Cardiac muscle cell (in vitro differentiated cells and primary cell): ENCODE results near the gene SCGB2A2. TPM values are rescaled to one million over a fixed set of nuclear protein-coding genes. Genes with fewer than 3 reads are reported as not detected.

Experiments
- DNase-seq, 2 donors: peaks; one replicate each; pipeline versions ENCODE4 v3.0.0 to v3.0.0-alpha.2; 2010 to 2017; ENCODE audit warnings: low read depth in 1 of 2, low spot score in 1 of 2
- H3K27ac ChIP-seq: fragments of 200-600 bp; sonication (generic); 2 replicates; pipeline ENCODE4 v1.5.1; 2016
- H3K27me3 ChIP-seq: fragments of 200-600 bp; sonication (generic); 2 replicates; pipeline ENCODE4 v1.6.0; 2016; ENCODE audit warnings: control low read depth
- H3K36me3 ChIP-seq: fragments of 200-600 bp; sonication (generic); 2 replicates; pipeline ENCODE4 v1.5.1; 2016; ENCODE audit warnings: control low read depth
- H3K4me1 ChIP-seq: fragments of 200-600 bp; sonication (generic); 2 replicates; pipeline ENCODE4 v1.8.1; 2017; ENCODE audit warnings: low read depth, mild to moderate bottlenecking, mixed run types
- H3K4me3 ChIP-seq: fragments of 200-600 bp; sonication (generic); 2 replicates; pipeline ENCODE4 v1.5.1; 2016; ENCODE audit warnings: mild to moderate bottlenecking
- H3K9me3 ChIP-seq: fragments of 200-600 bp; sonication (generic); 2 replicates; pipeline ENCODE4 v1.5.1; 2017; ENCODE audit warnings: low read depth, mild to moderate bottlenecking, control low read depth
- polyA plus RNA-seq: library from polyadenylated mRNA; unstranded; fragments of >200 nt; fragmentation: Nextera tagmentation; extraction: Ambion mirVana; gene quantifications from 2 replicates; pipeline ENCODE4 v1.2.1, GENCODE V29; 2016
- total RNA-seq: library from RNA; depleted of rRNA; stranded (reverse); fragments of >200 nt; gene quantifications from 2 replicates; pipeline ENCODE4 v1.2.3, GENCODE V29; 2016
- TF ChIP-seq, protein P1 (sequence below): IDR thresholded peaks from 2 replicates; pipeline ENCODE4 v1.5.1; 2012; ENCODE audit warnings: low read depth, mild to moderate bottlenecking, low read length

Gene SCGB2A2
- total and polyA plus RNA-seq, 2 experiments from 2014 or later: not detected

DNA sequence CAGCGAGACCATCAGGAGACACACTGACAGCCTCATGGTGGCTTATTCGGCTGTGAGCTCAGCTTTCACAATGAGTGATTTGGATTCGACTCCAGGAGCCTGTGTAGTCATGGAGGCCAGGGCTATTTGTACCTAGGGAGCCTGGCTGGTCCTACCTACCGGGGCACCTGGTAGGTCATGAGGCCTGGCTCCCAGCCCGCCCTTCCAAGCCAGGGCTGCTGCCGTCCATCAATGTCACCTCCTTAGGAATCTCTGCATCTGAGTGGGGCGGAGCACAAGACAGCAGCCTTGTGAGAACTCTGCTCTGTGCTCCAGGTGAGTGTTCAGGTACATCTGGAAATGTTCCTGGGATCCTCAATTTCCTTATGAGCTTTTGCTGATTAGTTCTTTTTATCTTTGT lies 29.0 kb downstream of the SCGB2A2 start, which contains the start of gene SCGB1D4:
Gene SCGB1D4, minus strand, starts transcription at position 101 of the 400 bp plus-strand sequence. Its CDS starts 65 bp downstream, at position 36.
- Histone ChIP-seq H3K9me3 (no peaks in the 10 kb centered on the region), H3K27me3 (peaks cover 5% of the 10 kb centered on the region), H3K27ac (no peak within 1 kb of the TSS), H3K4me3 (no peak within 1 kb of the TSS), H3K36me3 (no peaks in the 10 kb centered on the region), H3K4me1 (no peaks in the 10 kb centered on the region)
- TF ChIP-seq, protein P1, sequence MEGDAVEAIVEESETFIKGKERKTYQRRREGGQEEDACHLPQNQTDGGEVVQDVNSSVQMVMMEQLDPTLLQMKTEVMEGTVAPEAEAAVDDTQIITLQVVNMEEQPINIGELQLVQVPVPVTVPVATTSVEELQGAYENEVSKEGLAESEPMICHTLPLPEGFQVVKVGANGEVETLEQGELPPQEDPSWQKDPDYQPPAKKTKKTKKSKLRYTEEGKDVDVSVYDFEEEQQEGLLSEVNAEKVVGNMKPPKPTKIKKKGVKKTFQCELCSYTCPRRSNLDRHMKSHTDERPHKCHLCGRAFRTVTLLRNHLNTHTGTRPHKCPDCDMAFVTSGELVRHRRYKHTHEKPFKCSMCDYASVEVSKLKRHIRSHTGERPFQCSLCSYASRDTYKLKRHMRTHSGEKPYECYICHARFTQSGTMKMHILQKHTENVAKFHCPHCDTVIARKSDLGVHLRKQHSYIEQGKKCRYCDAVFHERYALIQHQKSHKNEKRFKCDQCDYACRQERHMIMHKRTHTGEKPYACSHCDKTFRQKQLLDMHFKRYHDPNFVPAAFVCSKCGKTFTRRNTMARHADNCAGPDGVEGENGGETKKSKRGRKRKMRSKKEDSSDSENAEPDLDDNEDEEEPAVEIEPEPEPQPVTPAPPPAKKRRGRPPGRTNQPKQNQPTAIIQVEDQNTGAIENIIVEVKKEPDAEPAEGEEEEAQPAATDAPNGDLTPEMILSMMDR: no peak
- DNase-seq: no peak

DNA sequence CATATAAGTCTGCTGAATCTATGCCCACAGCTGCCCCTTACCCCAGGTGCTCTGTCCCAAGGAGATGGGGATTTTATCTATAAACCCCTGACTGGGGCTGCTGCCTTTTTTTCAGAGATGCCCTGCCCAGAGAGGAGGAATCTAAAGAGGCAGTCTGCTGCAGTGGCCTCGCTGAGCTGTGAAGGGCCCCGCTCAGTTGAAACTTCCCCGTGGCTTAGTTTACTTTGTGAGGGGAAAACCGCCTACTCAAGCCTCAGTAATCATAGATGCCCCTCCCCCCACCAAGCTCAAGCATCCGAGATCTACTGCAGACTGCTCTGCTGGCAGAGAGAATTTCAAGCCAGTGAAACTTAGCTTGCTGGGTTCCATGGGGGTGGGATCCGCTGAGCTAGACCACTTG lies 36.3 kb downstream of the SCGB2A2 start:
- TF ChIP-seq, protein P1: no peak
- peaks cover 9% of the 10 kb centered on the region for H3K27me3 ChIP-seq

DNA sequence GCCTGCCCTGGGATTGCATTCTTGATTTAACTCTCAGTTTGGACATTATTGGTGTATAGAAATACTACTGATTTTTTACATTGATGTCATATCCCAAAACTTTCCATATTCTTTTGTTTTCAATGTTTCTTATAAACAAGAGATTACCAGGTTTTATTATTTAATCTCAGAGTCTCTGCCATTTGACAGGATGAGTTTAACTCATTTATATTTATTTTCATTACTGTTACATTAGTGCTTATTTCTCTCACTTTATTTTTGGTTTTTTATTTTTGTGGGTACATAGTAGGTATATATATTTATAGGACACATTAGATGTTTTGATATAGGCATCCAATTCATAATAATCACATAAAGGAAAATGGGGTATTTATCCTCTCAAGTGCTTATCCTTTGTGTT lies 38.0 kb downstream of the SCGB2A2 start:
- Histone ChIP-seq H3K36me3 (no peaks in the 10 kb centered on the region), H3K27me3 (peaks cover 21% of the 10 kb centered on the region), H3K27ac (no peak overlapping the region), H3K4me1 (no peaks in the 10 kb centered on the region), H3K4me3 (no peak overlapping the region), H3K9me3 (no peaks in the 10 kb centered on the region)
- DNase-seq: no peak
- TF ChIP-seq, protein P1: no peak

More for the DNA sequence above, 36.3 kb downstream of the SCGB2A2 start:
- no peaks in the 10 kb centered on the region for H3K36me3 ChIP-seq
- H3K27ac ChIP-seq: no peak overlapping the region
- no peaks in the 10 kb centered on the region for H3K9me3 ChIP-seq
- DNase-seq: no peak
- no peak overlapping the region for H3K4me3 ChIP-seq
- no peaks in the 10 kb centered on the region for H3K4me1 ChIP-seq

DNA sequence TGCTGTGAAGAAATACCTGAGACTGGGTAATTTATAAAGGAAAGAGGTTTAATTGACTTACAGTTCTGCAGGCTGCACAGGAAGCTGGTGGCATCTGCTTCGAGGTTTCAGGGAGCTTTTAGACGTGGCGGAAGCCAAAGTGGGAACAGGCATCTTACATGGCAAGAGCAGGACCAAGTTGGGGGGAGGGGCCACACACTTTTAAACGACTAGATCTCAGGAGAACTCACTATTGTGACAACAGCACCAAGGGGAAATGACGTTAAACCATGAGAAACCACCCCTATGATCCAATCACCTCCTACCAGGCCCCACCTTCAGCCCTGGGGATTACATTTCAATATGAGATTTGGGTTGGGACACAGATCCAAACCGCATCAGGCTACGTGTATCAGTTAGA lies 40.0 kb downstream of the SCGB2A2 start:
- no peak for DNase-seq

DNA sequence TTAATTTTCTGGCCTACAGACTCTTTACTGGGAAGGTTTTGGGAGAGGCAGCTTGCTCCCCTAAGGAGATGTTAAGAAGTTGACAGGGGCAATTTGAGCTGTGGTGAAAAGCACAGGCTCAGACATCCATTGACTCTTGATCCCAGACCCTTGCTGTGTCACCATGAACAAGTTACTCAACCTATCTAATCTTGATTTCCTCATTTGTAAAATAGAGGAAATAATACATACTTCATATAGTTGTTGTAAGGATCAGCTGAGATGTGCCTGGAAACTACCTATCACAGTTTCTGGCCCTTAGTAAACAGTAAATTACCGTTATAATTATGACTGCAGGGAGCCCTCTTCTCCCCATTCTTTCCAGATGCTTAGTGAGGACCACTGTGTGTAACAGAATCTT lies 45.5 kb downstream of the SCGB2A2 start:
- H3K27ac ChIP-seq: no peak overlapping the region
- H3K4me3 ChIP-seq: no peak overlapping the region
- TF ChIP-seq, protein P1: no peak
- no peaks in the 10 kb centered on the region for H3K4me1 ChIP-seq
- DNase-seq: no peak
- H3K36me3 ChIP-seq: no peaks in the 10 kb centered on the region
- no peaks in the 10 kb centered on the region for H3K9me3 ChIP-seq
- peaks cover 43% of the 10 kb centered on the region for H3K27me3 ChIP-seq

More for the DNA sequence above, 40.0 kb downstream of the SCGB2A2 start:
- Histone ChIP-seq H3K4me3 (no peak overlapping the region), H3K27me3 (peaks cover 22% of the 10 kb centered on the region), H3K4me1 (no peaks in the 10 kb centered on the region), H3K9me3 (no peaks in the 10 kb centered on the region), H3K27ac (no peak overlapping the region), H3K36me3 (no peaks in the 10 kb centered on the region)
- TF ChIP-seq, protein P1: no peak
